GM19438 (cell line): ENCODE measurements around the gene NPFF.
"Not testable (repeated sequence)": the region's sequence is repeated elsewhere in the genome, so short reads cannot be mapped to it uniquely, and the experiment has no call there.

Experiments used
- ATAC-seq: cut with Tn5 transposase; IDR thresholded peaks from one replicate; pipeline ENCODE4 v1.9.1; 2021; ENCODE audit warnings: low read depth; ENCODE audit not compliant: unreplicated experiment

NPFF gene

GRCh38 chr12:53506881-53507602 is at the start of gene NPFF:
NPFF (minus strand) TSS chr12:53507484; CDS start chr12:53507474, 10 bp downstream.
- ATAC-seq, result no peak

GRCh38 chr12:53552361-53553327 is 45.4 kb upstream of the NPFF start:
- no peak for ATAC-seq

GRCh38 chr12:53551889-53552291 is 44.6 kb upstream of the NPFF start:
- ATAC-seq, result no peak

GRCh38 chr12:53550595-53550994 is 43.3 kb upstream of the NPFF start:
- no peak for ATAC-seq

GRCh38 chr12:53550131-53550530 is 42.8 kb upstream of the NPFF start:
- not testable (repeated sequence) for ATAC-seq

GRCh38 chr12:53548354-53548753 is 41.1 kb upstream of the NPFF start:
- not testable (repeated sequence) for ATAC-seq

GRCh38 chr12:53543539-53543938 is 36.3 kb upstream of the NPFF start:
- ATAC-seq, result peak; percentile 92

GRCh38 chr12:53539526-53539925 is 32.2 kb upstream of the NPFF start:
- no peak for ATAC-seq

- no peak for ATAC-seq
These were observed 31.0 kb upstream of the NPFF start for GRCh38 chr12:53538209-53538689.

- no peak for ATAC-seq
These were observed 29.7 kb upstream of the NPFF start for GRCh38 chr12:53536962-53537361.

- no peak for ATAC-seq
These were observed 26.2 kb upstream of the NPFF start for GRCh38 chr12:53533471-53533870.

- no peak for ATAC-seq
These were observed 25.5 kb upstream of the NPFF start for GRCh38 chr12:53532524-53533445.

- ATAC-seq, result no peak
These were observed 24.7 kb upstream of the NPFF start for GRCh38 chr12:53532021-53532420.

- ATAC-seq, result no peak
These were observed 23.6 kb upstream of the NPFF start for GRCh38 chr12:53530920-53531319.

GRCh38 chr12:53530061-53530460 is 22.8 kb upstream of the NPFF start:
- ATAC-seq, result no peak

GRCh38 chr12:53524476-53524875 is 17.2 kb upstream of the NPFF start:
- ATAC-seq, result no peak

GRCh38 chr12:53523131-53523530 is 15.8 kb upstream of the NPFF start:
- ATAC-seq, result no peak

GRCh38 chr12:53518381-53518780 is 11.1 kb upstream of the NPFF start:
- no peak for ATAC-seq

- ATAC-seq, result no peak
These were observed 9.6 kb upstream of the NPFF start for GRCh38 chr12:53516758-53517455.

- ATAC-seq, result no peak
These were observed 8.0 kb upstream of the NPFF start for GRCh38 chr12:53515291-53515680.
